SK-N-SH (cell line): Measurements from ENCODE around the gene RAD51B. TPM values are rescaled to one million over a fixed set of nuclear protein-coding genes. Genes with fewer than 3 reads are reported as not detected.

Source experiments
- CTCF ChIA-PET: fragments of 300-600, 350-600 bp; formaldehyde crosslinking; extraction: SDS; loops from one replicate; lab custom pipeline; 2021; lab: Yijun Ruan, JAX
- POLR2A ChIA-PET: fragments of 350-600 bp; sonication (Branson Sonifier 250); formaldehyde crosslinking; extraction: SDS; loops from one replicate; lab custom pipeline; 2020; ENCODE audit warnings: antibody characterized with exemption, inconsistent platforms; lab: Yijun Ruan, JAX
- DNase-seq: peaks from one replicate; pipeline ENCODE4 v3.0.0; 2012
- H2AFZ ChIP-seq: fragments of 200-600 bp; sonication (generic); 2 replicates; pipeline ENCODE4 v1.8.1; 2016; ENCODE audit warnings: antibody characterized with exemption, mild to moderate bottlenecking, low read depth
- H3F3A ChIP-seq: fragments of 200-600 bp; sonication (generic); replicated peaks from 2 replicates; pipeline ENCODE3; 2016; ENCODE audit warnings: antibody characterized with exemption, mild to moderate bottlenecking; ENCODE audit not compliant: insufficient read depth
- H3K27ac ChIP-seq, 2 experiments: fragments of 200-500 bp in 1 of 2; fragments of 200-600 bp in 1 of 2; sonication (Bioruptor generic) in 1 of 2; sonication (generic), shearing (Covaris generic) in 1 of 2; 2 replicates each; pipeline versions ENCODE4 v1.5.1 to v1.6.1; 2014 to 2016; ENCODE audit warnings: low read depth in 2 of 2, inconsistent platforms in 1 of 2, low read length in 1 of 2, mild to moderate bottlenecking in 1 of 2, mixed read lengths in 1 of 2
- H3K27me3 ChIP-seq: fragments of 200-600 bp; sonication (generic), shearing (Covaris generic); 2 replicates; pipeline ENCODE4 v1.6.1; 2016; ENCODE audit warnings: mixed run types; ENCODE audit not compliant: insufficient read depth
- H3K36me3 ChIP-seq, 2 experiments: fragments of 200-500 bp in 1 of 2; fragments of 200-600 bp in 1 of 2; sonication (Bioruptor generic) in 1 of 2; sonication (generic) in 1 of 2; replicated peaks in 1 of 2; 2 replicates each; pipeline versions ENCODE3 to v1.5.1; 2014 to 2016; ENCODE audit warnings: low read length in 1 of 2, mild to moderate bottlenecking in 1 of 2; ENCODE audit not compliant: insufficient read depth in 2 of 2, control insufficient read depth in 1 of 2
- H3K4me1 ChIP-seq, 2 experiments: fragments of 200-500 bp in 1 of 2; fragments of 200-600 bp in 1 of 2; sonication (Bioruptor generic) in 1 of 2; sonication (generic), shearing (Covaris generic) in 1 of 2; 2 replicates each; pipeline versions ENCODE4 v1.5.1 to v1.6.1; 2014 to 2016; ENCODE audit warnings: low read depth in 1 of 2, low read length in 1 of 2, mixed run types in 1 of 2; ENCODE audit not compliant: insufficient read depth in 2 of 2, control insufficient read depth in 1 of 2
- H3K4me2 ChIP-seq: fragments of 200-600 bp; sonication (generic), shearing (Covaris generic); 2 replicates; pipeline ENCODE4 v1.6.1; 2017; ENCODE audit warnings: mixed run types
- H3K4me3 ChIP-seq, 2 experiments: fragments of 200-500 bp in 1 of 2; fragments of 200-600 bp in 1 of 2; sonication (Bioruptor generic) in 1 of 2; sonication (generic), shearing (Covaris generic) in 1 of 2; 2 replicates each; pipeline versions ENCODE4 v1.5.1 to v1.8.1; 2014 to 2016; ENCODE audit warnings: low read depth in 2 of 2, inconsistent platforms in 1 of 2, low read length in 1 of 2, mild to moderate bottlenecking in 1 of 2, mixed read lengths in 1 of 2, moderate library complexity in 1 of 2
- H3K79me2 ChIP-seq: fragments of 200-600 bp; sonication (generic); 2 replicates; pipeline ENCODE4 v1.8.1; 2017; ENCODE audit warnings: mild to moderate bottlenecking; ENCODE audit not compliant: insufficient read depth
- H3K9ac ChIP-seq: fragments of 200-600 bp; sonication (generic); 2 replicates; pipeline ENCODE4 v1.6.1; 2017; ENCODE audit warnings: mixed run types
- H3K9me2 ChIP-seq: fragments of 200-600 bp; sonication (generic); 2 replicates; pipeline ENCODE4 v1.6.1; 2017; ENCODE audit warnings: mixed run types
- H3K9me3 ChIP-seq: fragments of 200-600 bp; sonication (generic); 2 replicates; pipeline ENCODE4 v1.6.1; 2017; ENCODE audit warnings: mixed run types, mild to moderate bottlenecking, moderate library complexity
- H4K20me1 ChIP-seq: fragments of 200-600 bp; sonication (generic); 2 replicates; pipeline ENCODE4 v1.6.1; 2017; ENCODE audit warnings: mild to moderate bottlenecking, mixed run types; ENCODE audit not compliant: insufficient read depth
- CHD2 ChIP-seq: fragments of 150-350 bp; IDR thresholded peaks from 2 replicates; pipeline ENCODE4 v1.6.1; 2018; ENCODE audit warnings: low read length; ENCODE audit not compliant: partially characterized antibody
- ELF1 ChIP-seq: IDR thresholded peaks from 2 replicates; pipeline ENCODE4 v1.4.0; 2012
- EZH2phosphoT487 ChIP-seq: fragments of 200-600 bp; sonication (generic); IDR thresholded peaks from 2 replicates; pipeline ENCODE4 v1.6.1; 2017; ENCODE audit warnings: low read depth, mixed run types, mild to moderate bottlenecking, antibody characterized with exemption, moderate library complexity, borderline replicate concordance
- FOSL2 ChIP-seq: IDR thresholded peaks from 2 replicates; pipeline ENCODE4 v1.4.0; 2012; ENCODE audit warnings: low read depth, mild to moderate bottlenecking, moderate library complexity, borderline replicate concordance
- FOXJ3 ChIP-seq: sonication (generic); formaldehyde crosslinking; IDR thresholded peaks from 2 replicates; pipeline ENCODE4 v1.5.1; 2020; ENCODE audit warnings: mild to moderate bottlenecking, missing genetic modification reagents
- GATA2 ChIP-seq: sonication (generic); formaldehyde crosslinking; IDR thresholded peaks from 2 replicates; pipeline ENCODE4 v1.5.0; 2020; ENCODE audit warnings: mild to moderate bottlenecking, missing genetic modification reagents
- JUND ChIP-seq: IDR thresholded peaks from 2 replicates; pipeline ENCODE4 v1.4.0; 2012
- MEF2A ChIP-seq: IDR thresholded peaks from 2 replicates; pipeline ENCODE4 v1.4.0; 2012; ENCODE audit warnings: low read depth, borderline replicate concordance
- NRF1 ChIP-seq: IDR thresholded peaks from 2 replicates; pipeline ENCODE4 v1.6.1; 2012; ENCODE audit warnings: low read depth, mild to moderate bottlenecking, low read length
- PBX3 ChIP-seq: IDR thresholded peaks from 2 replicates; pipeline ENCODE4; 2012
- RFX5 ChIP-seq: IDR thresholded peaks from 2 replicates; pipeline ENCODE4 v1.6.1; 2012; ENCODE audit warnings: mild to moderate bottlenecking, improper control_type of control experiment, low read length
- RXRA ChIP-seq: IDR thresholded peaks from 2 replicates; pipeline ENCODE4 v1.4.0; 2012; ENCODE audit warnings: low read depth, mild to moderate bottlenecking, borderline replicate concordance
- SIN3A ChIP-seq: IDR thresholded peaks from 2 replicates; pipeline ENCODE4 v1.6.1; 2012; ENCODE audit warnings: low read depth, mild to moderate bottlenecking, low read length, moderate library complexity, borderline replicate concordance
- SMC3 ChIP-seq: IDR thresholded peaks from 2 replicates; pipeline ENCODE4 v1.6.1; 2012; ENCODE audit warnings: low read depth, low read length, improper control_type of control experiment
- TCF12 ChIP-seq: IDR thresholded peaks from 2 replicates; pipeline ENCODE4 v1.4.0; 2012
- TEAD4 ChIP-seq: IDR thresholded peaks from 2 replicates; pipeline ENCODE4 v1.4.0; 2012; ENCODE audit warnings: mild to moderate bottlenecking, borderline replicate concordance; ENCODE audit not compliant: insufficient read depth
- WGBS: methylation state at CpG from one replicate; pipeline ENCODE4 v1.1.6; 2017; ENCODE audit warnings: low lambda C conversion rate; 5-methylcytosine and 5-hydroxymethylcytosine counted together
- polyA plus RNA-seq, 3 experiments: library from polyadenylated mRNA; depleted of rRNA; stranded (reverse); fragments of >200 nt; gene quantifications; 2 replicates each; pipeline ENCODE4 v1.2.3, GENCODE V29; 2012
- TF ChIP-seq, protein P1 (sequence below): IDR thresholded peaks from 2 replicates; pipeline ENCODE4 v1.4.0; 2012; ENCODE audit warnings: low read depth, borderline replicate concordance
- TF ChIP-seq, protein P2 (sequence below): fragments of 150-350 bp; IDR thresholded peaks from 2 replicates; pipeline ENCODE4 v1.6.1; 2016; ENCODE audit warnings: mild to moderate bottlenecking, low read depth, low read length

Gene RAD51B
- polyA plus RNA-seq, 1 of the 3 experiments (the other 2 are of a cell fraction): 6.0 TPM

- no peak overlapping the region for H3K4me3 ChIP-seq
- POLR2A ChIA-PET: no interaction called here
- H2AFZ ChIP-seq: no peak overlapping the region
- WGBS: 95% methylated on average over 6 of the region's 6 CpGs
- H3F3A ChIP-seq: no peaks in the 10 kb centered on the region
- H3K4me1 ChIP-seq: 0 out of 4 replicates have a peak, but pooled peaks cover 0 to 3% of the 10 kb centered on the region in 2 experiments
- H3K79me2 ChIP-seq: no peaks in the 10 kb centered on the region
- H3K9ac ChIP-seq: no peak overlapping the region
- no peak overlapping the region for H3K4me2 ChIP-seq
- no peak for TF ChIP-seq FOSL2
- TF ChIP-seq PBX3: no peak
- no peak for TF ChIP-seq TEAD4
- TF ChIP-seq RXRA: no peak
- TF ChIP-seq SMC3: no peak
- TF ChIP-seq, protein P1, sequence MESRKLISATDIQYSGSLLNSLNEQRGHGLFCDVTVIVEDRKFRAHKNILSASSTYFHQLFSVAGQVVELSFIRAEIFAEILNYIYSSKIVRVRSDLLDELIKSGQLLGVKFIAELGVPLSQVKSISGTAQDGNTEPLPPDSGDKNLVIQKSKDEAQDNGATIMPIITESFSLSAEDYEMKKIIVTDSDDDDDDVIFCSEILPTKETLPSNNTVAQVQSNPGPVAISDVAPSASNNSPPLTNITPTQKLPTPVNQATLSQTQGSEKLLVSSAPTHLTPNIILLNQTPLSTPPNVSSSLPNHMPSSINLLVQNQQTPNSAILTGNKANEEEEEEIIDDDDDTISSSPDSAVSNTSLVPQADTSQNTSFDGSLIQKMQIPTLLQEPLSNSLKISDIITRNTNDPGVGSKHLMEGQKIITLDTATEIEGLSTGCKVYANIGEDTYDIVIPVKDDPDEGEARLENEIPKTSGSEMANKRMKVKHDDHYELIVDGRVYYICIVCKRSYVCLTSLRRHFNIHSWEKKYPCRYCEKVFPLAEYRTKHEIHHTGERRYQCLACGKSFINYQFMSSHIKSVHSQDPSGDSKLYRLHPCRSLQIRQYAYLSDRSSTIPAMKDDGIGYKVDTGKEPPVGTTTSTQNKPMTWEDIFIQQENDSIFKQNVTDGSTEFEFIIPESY: no peak
- no peak for TF ChIP-seq EZH2phosphoT487
- TF ChIP-seq TCF12: no peak
- TF ChIP-seq FOXJ3 (CRISPR knock-in tag): no peak
- TF ChIP-seq NRF1: no peak
- TF ChIP-seq RFX5: no peak
- TF ChIP-seq GATA2 (CRISPR knock-in tag): no peak
- no peak for TF ChIP-seq SIN3A
- TF ChIP-seq, protein P2, sequence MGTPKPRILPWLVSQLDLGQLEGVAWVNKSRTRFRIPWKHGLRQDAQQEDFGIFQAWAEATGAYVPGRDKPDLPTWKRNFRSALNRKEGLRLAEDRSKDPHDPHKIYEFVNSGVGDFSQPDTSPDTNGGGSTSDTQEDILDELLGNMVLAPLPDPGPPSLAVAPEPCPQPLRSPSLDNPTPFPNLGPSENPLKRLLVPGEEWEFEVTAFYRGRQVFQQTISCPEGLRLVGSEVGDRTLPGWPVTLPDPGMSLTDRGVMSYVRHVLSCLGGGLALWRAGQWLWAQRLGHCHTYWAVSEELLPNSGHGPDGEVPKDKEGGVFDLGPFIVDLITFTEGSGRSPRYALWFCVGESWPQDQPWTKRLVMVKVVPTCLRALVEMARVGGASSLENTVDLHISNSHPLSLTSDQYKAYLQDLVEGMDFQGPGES: no peak
- no peak for TF ChIP-seq CHD2
- no peak for TF ChIP-seq MEF2A
- TF ChIP-seq ELF1: no peak
- TF ChIP-seq JUND: no peak
- no peak overlapping the region for H3K27ac ChIP-seq
- H3K9me2 ChIP-seq: no peaks in the 10 kb centered on the region
- CTCF ChIA-PET: no interaction called here
- H3K9me3 ChIP-seq: no peaks in the 10 kb centered on the region
- H4K20me1 ChIP-seq: no peaks in the 10 kb centered on the region
- no peak for DNase-seq
- H3K27me3 ChIP-seq: no peaks in the 10 kb centered on the region
- no peaks in the 10 kb centered on the region for H3K36me3 ChIP-seq
Observed at GRCh38 chr14:68734231-68734732, 914.7 kb downstream of the RAD51B start.
